ENCODE data around the gene ACOT11.
"Not testable (repeated sequence)": the region's sequence is repeated elsewhere in the genome, so short reads cannot be mapped to it uniquely, and the experiment has no call there.

Gene ACOT11

GRCh38 chr1:54516249-54516920, 31.6 kb upstream of the ACOT11 start:
- ChIA-PET POLR2A (no interaction called here), CTCF (interaction anchor here (0.6 kb wide), 1 partner anchor 342 kb away, joined by 3 read pairs; no protein-coding TSS in a partner anchor)
- TF ChIP-seq FOXA1 (IDR thresholded peaks at IDR 0.05) (no peak), ARNT (IDR thresholded peaks at IDR 0.05) (no peak), LEF1 (IDR thresholded peaks at IDR 0.05; ENCODE audit: borderline replicate concordance) (no peak), CTBP1 (IDR thresholded peaks at IDR 0.05; ENCODE audit: borderline replicate concordance) (no peak), FOXK2 (IDR thresholded peaks at IDR 0.05) (no peak), FOXM1 (IDR thresholded peaks at IDR 0.05; ENCODE audit: borderline replicate concordance) (no peak), L3MBTL2 (conservative IDR thresholded peaks at IDR 0.05) (no peak), SP1 (IDR thresholded peaks at IDR 0.05) (no peak), ELF4 (IDR thresholded peaks at IDR 0.05) (no peak), TARDBP (IDR thresholded peaks at IDR 0.05) (no peak), NFRKB (IDR thresholded peaks at IDR 0.05) (no peak), HDGF (IDR thresholded peaks at IDR 0.05; ENCODE audit: borderline replicate concordance) (no peak), ZNF384 (IDR thresholded peaks at IDR 0.05) (no peak), BHLHE40 (IDR thresholded peaks at IDR 0.05; ENCODE audit: borderline replicate concordance) (no peak), SUZ12 (IDR thresholded peaks at IDR 0.05) (no peak), PKNOX1 (IDR thresholded peaks at IDR 0.05) (no peak)
- DNase-seq (ENCODE audit: extremely low spot score) = no peak

- ChIA-PET CTCF (no interaction called here), POLR2A (no interaction called here)
- no peak for DNase-seq (ENCODE audit: extremely low spot score)
- TF ChIP-seq FOXK2 (IDR thresholded peaks at IDR 0.05) = no peak
- TF ChIP-seq SUZ12 (IDR thresholded peaks at IDR 0.05) = no peak
- TF ChIP-seq PKNOX1 (IDR thresholded peaks at IDR 0.05) = no peak
- no peak for TF ChIP-seq L3MBTL2 (conservative IDR thresholded peaks at IDR 0.05)
- no peak for TF ChIP-seq ZNF384 (IDR thresholded peaks at IDR 0.05)
- TF ChIP-seq LEF1 (IDR thresholded peaks at IDR 0.05; ENCODE audit: borderline replicate concordance) = no peak
- TF ChIP-seq TARDBP (IDR thresholded peaks at IDR 0.05) = no peak
- TF ChIP-seq NFRKB (IDR thresholded peaks at IDR 0.05) = no peak
Observed at GRCh38 chr1:54517496-54517895, 30.5 kb upstream of the ACOT11 start.

GRCh38 chr1:54518489-54518888, 29.5 kb upstream of the ACOT11 start:
- TF ChIP-seq SP1 (IDR thresholded peaks at IDR 0.05) = no peak
- TF ChIP-seq NFRKB (IDR thresholded peaks at IDR 0.05) = no peak
- no peak for TF ChIP-seq ZNF384 (IDR thresholded peaks at IDR 0.05)
- no peak for TF ChIP-seq BHLHE40 (IDR thresholded peaks at IDR 0.05; ENCODE audit: borderline replicate concordance)
- no peak for TF ChIP-seq FOXM1 (IDR thresholded peaks at IDR 0.05; ENCODE audit: borderline replicate concordance)
- no peak for TF ChIP-seq FOXK2 (IDR thresholded peaks at IDR 0.05)
- no peak for TF ChIP-seq FOXA1 (IDR thresholded peaks at IDR 0.05)
- TF ChIP-seq ELF4 (IDR thresholded peaks at IDR 0.05) = no peak
- DNase-seq (ENCODE audit: extremely low spot score) = no peak
- CTCF ChIA-PET = interaction anchor here (0.6 kb wide), 1 partner anchor 16 kb away, joined by 4 read pairs; no protein-coding TSS in a partner anchor
- POLR2A ChIA-PET = no interaction called here

- peak; percentile 69 for DNase-seq (ENCODE audit: extremely low spot score)
- ChIA-PET POLR2A (no interaction called here), CTCF (no interaction called here)
- TF ChIP-seq FOXM1 (IDR thresholded peaks at IDR 0.05; ENCODE audit: borderline replicate concordance) = no peak
Observed at GRCh38 chr1:54519709-54520108, 28.3 kb upstream of the ACOT11 start.

- POLR2A ChIA-PET = no interaction called here
- TF ChIP-seq ELF4 (IDR thresholded peaks at IDR 0.05) (no peak), HDGF (IDR thresholded peaks at IDR 0.05; ENCODE audit: borderline replicate concordance) (no peak), L3MBTL2 (conservative IDR thresholded peaks at IDR 0.05) (no peak), FOXK2 (IDR thresholded peaks at IDR 0.05) (no peak), BHLHE40 (IDR thresholded peaks at IDR 0.05; ENCODE audit: borderline replicate concordance) (no peak), LEF1 (IDR thresholded peaks at IDR 0.05; ENCODE audit: borderline replicate concordance) (no peak), FOXM1 (IDR thresholded peaks at IDR 0.05; ENCODE audit: borderline replicate concordance) (no peak), FOXA1 (IDR thresholded peaks at IDR 0.05) (no peak), SP1 (IDR thresholded peaks at IDR 0.05) (no peak), PKNOX1 (IDR thresholded peaks at IDR 0.05) (no peak), SUZ12 (IDR thresholded peaks at IDR 0.05) (no peak), NFRKB (IDR thresholded peaks at IDR 0.05) (no peak), TARDBP (IDR thresholded peaks at IDR 0.05) (no peak), ZNF384 (IDR thresholded peaks at IDR 0.05) (no peak), ARNT (IDR thresholded peaks at IDR 0.05) (no peak), CTBP1 (IDR thresholded peaks at IDR 0.05; ENCODE audit: borderline replicate concordance) (no peak)
- CTCF ChIA-PET = interaction anchor here (0.6 kb wide), 1 partner anchor 71 kb away, joined by 3 read pairs; no protein-coding TSS in a partner anchor
- DNase-seq (ENCODE audit: extremely low spot score) = no peak
Observed at GRCh38 chr1:54520631-54521321, 27.3 kb upstream of the ACOT11 start.

GRCh38 chr1:54526565-54526964, 21.5 kb upstream of the ACOT11 start:
- DNase-seq (ENCODE audit: extremely low spot score); POLR2A ChIA-PET; CTCF ChIA-PET: not testable (repeated sequence)

Measured in HEK293T (cell line).